ENCODE data around the gene MAPK10. TPM values are rescaled to one million over a fixed set of nuclear protein-coding genes. Genes with fewer than 3 reads are reported as not detected.

Gene MAPK10
- total RNA-seq, 1 experiment from 2014 or later = 4.7 TPM

- no CpG with 5 or more reads among the region's 1 CpG for WGBS (ENCODE audit: extremely low coverage, insufficient read length, low lambda C conversion rate)
- no peak overlapping the region for H2BK120ac ChIP-seq (ENCODE audit: low read depth, low read length, poor library complexity, severe bottlenecking)
- H3K14ac ChIP-seq (ENCODE audit: insufficient read depth, low read length) = no peak overlapping the region
These were observed 109.2 kb downstream of the MAPK10 start for GRCh38 chr4:86250619-86251018.

More at GRCh38 chr4:86250619-86251018, 109.2 kb downstream of the MAPK10 start:
- H3K79me2 ChIP-seq (ENCODE audit: insufficient read depth, low read length) = no peaks in the 10 kb centered on the region
- H3K4me1 Mint-ChIP-seq = no peaks in the 10 kb centered on the region
- no peaks in the 10 kb centered on the region for H4K20me1 ChIP-seq (ENCODE audit: control insufficient read depth, insufficient read depth, insufficient read length)
- no peaks in the 10 kb centered on the region for H3K23me2 ChIP-seq (ENCODE audit: insufficient read length, low read depth, low read length, poor library complexity, severe bottlenecking)
- H2BK5ac ChIP-seq (ENCODE audit: insufficient read length, low read length) = no peak overlapping the region
- H3K4me3 Mint-ChIP-seq = no peak overlapping the region
- no peak overlapping the region for H4K91ac ChIP-seq (ENCODE audit: insufficient read length, low read depth, low read length)
- no peaks in the 10 kb centered on the region for H3K27me3 ChIP-seq (ENCODE audit: insufficient read depth, low read length)
- DNase-seq = no peak
- no peak overlapping the region for H2AFZ ChIP-seq (ENCODE audit: low read length)
- H2BK15ac ChIP-seq (ENCODE audit: low read depth, low read length) = no peak overlapping the region
- H3K27me3 Mint-ChIP-seq (ENCODE audit: low read depth) = no peaks in the 10 kb centered on the region
- no peak overlapping the region for H3K27ac Mint-ChIP-seq
- H3K4ac ChIP-seq (ENCODE audit: low read depth, low read length) = no peak overlapping the region
- H2BK20ac ChIP-seq (ENCODE audit: low read depth, low read length, poor library complexity, severe bottlenecking) = no peak overlapping the region
- H3K23ac ChIP-seq (ENCODE audit: insufficient read length, low read depth, low read length) = no peak overlapping the region
- no peak for TF ChIP-seq CTCF (conservative IDR thresholded peaks at IDR 0.05)
- H3K4me2 ChIP-seq (ENCODE audit: insufficient read depth, insufficient read length, low read length) = no peak overlapping the region
- no peak overlapping the region for H2BK12ac ChIP-seq (ENCODE audit: insufficient read length, low read depth, low read length)
- H3K79me1 ChIP-seq (ENCODE audit: insufficient read depth, low read depth, low read length, poor library complexity, severe bottlenecking) = no peaks in the 10 kb centered on the region
- no peaks in the 10 kb centered on the region; a peak in 1 of 7 replicates for H3K36me3 Mint-ChIP-seq (ENCODE audit: insufficient read depth in 1 of 3, low read depth in 3 of 3)
- H3K4me1 ChIP-seq (ENCODE audit: insufficient read depth, low read length) = no peaks in the 10 kb centered on the region
- no peak overlapping the region for H2AK5ac ChIP-seq (ENCODE audit: insufficient read length, low read length)
- no peak overlapping the region for H3K56ac ChIP-seq (ENCODE audit: insufficient read length, low read depth, low read length)
- no peak overlapping the region for H3T11ph ChIP-seq (ENCODE audit: low read length)
- H3K9me3 ChIP-seq (ENCODE audit: control insufficient read depth, low read depth, low read length) = no peaks in the 10 kb centered on the region
- H3K9ac ChIP-seq (ENCODE audit: extremely low read depth, insufficient read length, low read length) = no peak overlapping the region
- no peak overlapping the region for H4K8ac ChIP-seq (replicated peaks; ENCODE audit: insufficient read length, low read depth, low read length)
- H3K9me3 Mint-ChIP-seq = no peaks in the 10 kb centered on the region; a peak in 1 of 5 replicates
- no peak overlapping the region for H3K27ac ChIP-seq (ENCODE audit: insufficient read length, low read depth, low read length)
- no peak overlapping the region for H3K18ac ChIP-seq (ENCODE audit: insufficient read length, low read depth, low read length)
- no peak overlapping the region for H4K5ac ChIP-seq (ENCODE audit: insufficient read length, low read depth, low read length)
